Esophagus muscularis mucosa (tissue), 4 donors: ENCODE results near the gene MYO1G. TPM values are rescaled to one million over a fixed set of nuclear protein-coding genes. Genes with fewer than 3 reads are reported as not detected.
"Not testable (repeated sequence)": the region's sequence is repeated elsewhere in the genome, so short reads cannot be mapped to it uniquely, and the experiment has no call there.

Experiments used
- DNase-seq: peaks from one replicate; pipeline ENCODE4 v3.0.0-alpha.2; 2017; ENCODE audit errors: extremely low spot score
- H3K27ac ChIP-seq, 4 donors: fragments of 200-600 bp; sonication (generic); replicated peaks in 1 of 4; 1 replicate in 3 of 4; 2 replicates in 1 of 4; pipeline ENCODE4 v1.5.1; 2016 to 2019; ENCODE audit warnings: mild to moderate bottlenecking in 1 of 4
- H3K27me3 ChIP-seq, 4 donors: fragments of 200-600 bp; sonication (generic); one replicate each; pipeline versions ENCODE4 v1.5.1 to v1.6.0; 2016 to 2019
- H3K36me3 ChIP-seq, 4 donors: fragments of 200-600 bp; sonication (generic); one replicate each; pipeline ENCODE4 v1.5.1; 2016 to 2019
- H3K4me1 ChIP-seq, 4 donors: fragments of 200-600 bp; sonication (generic); one replicate each; pipeline ENCODE4 v1.5.1; 2016 to 2019
- H3K4me3 ChIP-seq, 4 donors: fragments of 200-600 bp; sonication (generic); 1 replicate in 2 of 4; 2 replicates in 2 of 4; pipeline ENCODE4 v1.5.1; 2016 to 2019; ENCODE audit warnings: mild to moderate bottlenecking in 4 of 4, moderate library complexity in 1 of 4
- H3K9me3 ChIP-seq, 4 donors: fragments of 200-600 bp; sonication (generic); 1 replicate in 3 of 4; 2 replicates in 1 of 4; pipeline ENCODE4 v1.5.1; 2016 to 2019
- EP300 ChIP-seq: sonication (generic); formaldehyde crosslinking; IDR thresholded peaks from one replicate; pipeline ENCODE4 v1.6.1; 2017; ENCODE audit warnings: antibody characterized with exemption
- POLR2A ChIP-seq: fragments of 450-650 bp; IDR thresholded peaks from one replicate; pipeline ENCODE4 v1.6.1; 2017; ENCODE audit warnings: antibody characterized with exemption, moderate library complexity, mild to moderate bottlenecking, low read depth
- POLR2AphosphoS5 ChIP-seq, 2 donors: sonication (generic); formaldehyde crosslinking; IDR thresholded peaks; one replicate each; pipeline ENCODE4 v1.6.1; 2017; ENCODE audit warnings: antibody characterized with exemption in 2 of 2
- WGBS: methylation state at CpG from one replicate; pipeline ENCODE4 v1.1.5; 2018; 5-methylcytosine and 5-hydroxymethylcytosine counted together
- intact Hi-C: fragments of 100-400 bp; cut with DNase I; formaldehyde crosslinking; loops from one replicate; pipeline ENCODE4 v1.15.1; 2023
- total RNA-seq, 4 donors: library from RNA; depleted of rRNA; stranded (reverse); fragments of >200 nt; gene quantifications; one replicate each; pipeline versions ENCODE4 v1.1.0 to v1.2.1, GENCODE V29; 2016
- TF ChIP-seq, protein P1 (sequence below), 3 experiments: fragments of 200-600 bp in 2 of 3; fragments of 450-650 bp in 1 of 3; sonication (generic) in 2 of 3; IDR thresholded peaks; one replicate each; pipeline ENCODE4 v1.5.1; 2017 to 2019; ENCODE audit warnings: antibody characterized with exemption in 3 of 3, mild to moderate bottlenecking in 2 of 3, moderate library complexity in 1 of 3

Gene MYO1G
- total RNA-seq, 4 donors from 2014 or later, result 0.78 to 6.8 (median 3.1) TPM

DNA sequence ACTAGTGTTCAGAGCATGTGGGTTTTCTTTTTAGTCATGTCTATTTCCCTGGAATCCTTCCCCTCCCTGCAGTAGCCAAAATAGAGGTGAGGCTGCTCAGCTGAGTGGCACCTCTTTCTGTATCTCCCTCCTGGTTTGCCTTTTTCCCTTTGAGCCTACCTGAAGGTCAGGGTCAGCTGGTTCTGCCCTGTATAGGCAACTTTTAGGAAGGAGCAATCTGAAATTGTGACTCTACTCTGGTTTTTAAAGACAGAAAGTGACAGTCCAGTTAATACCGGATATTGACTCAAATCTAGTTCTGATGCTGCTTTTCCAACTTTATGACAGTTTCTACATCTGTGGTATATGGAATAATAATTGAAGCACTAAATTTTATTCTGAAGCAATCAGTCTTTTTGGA, 47.2 kb upstream of the MYO1G start:
- Histone ChIP-seq H3K27ac (no peak overlapping the region), H3K9me3 (no peaks in the 10 kb centered on the region), H3K4me3 (no peak overlapping the region), H3K36me3 (peaks cover 0 to 23% (median 14%) of the 10 kb centered on the region in 4 donors), H3K27me3 (no peaks in the 10 kb centered on the region), H3K4me1 (peaks cover 0 to 5% (median 0%) of the 10 kb centered on the region in 4 donors)
- 88% methylated on average over 1 of the region's 1 CpG for WGBS
- TF ChIP-seq POLR2AphosphoS5 (IDR thresholded peaks at IDR 0.05) (no peak), POLR2A (no peak), EP300 (no peak)
- TF ChIP-seq, protein P1, sequence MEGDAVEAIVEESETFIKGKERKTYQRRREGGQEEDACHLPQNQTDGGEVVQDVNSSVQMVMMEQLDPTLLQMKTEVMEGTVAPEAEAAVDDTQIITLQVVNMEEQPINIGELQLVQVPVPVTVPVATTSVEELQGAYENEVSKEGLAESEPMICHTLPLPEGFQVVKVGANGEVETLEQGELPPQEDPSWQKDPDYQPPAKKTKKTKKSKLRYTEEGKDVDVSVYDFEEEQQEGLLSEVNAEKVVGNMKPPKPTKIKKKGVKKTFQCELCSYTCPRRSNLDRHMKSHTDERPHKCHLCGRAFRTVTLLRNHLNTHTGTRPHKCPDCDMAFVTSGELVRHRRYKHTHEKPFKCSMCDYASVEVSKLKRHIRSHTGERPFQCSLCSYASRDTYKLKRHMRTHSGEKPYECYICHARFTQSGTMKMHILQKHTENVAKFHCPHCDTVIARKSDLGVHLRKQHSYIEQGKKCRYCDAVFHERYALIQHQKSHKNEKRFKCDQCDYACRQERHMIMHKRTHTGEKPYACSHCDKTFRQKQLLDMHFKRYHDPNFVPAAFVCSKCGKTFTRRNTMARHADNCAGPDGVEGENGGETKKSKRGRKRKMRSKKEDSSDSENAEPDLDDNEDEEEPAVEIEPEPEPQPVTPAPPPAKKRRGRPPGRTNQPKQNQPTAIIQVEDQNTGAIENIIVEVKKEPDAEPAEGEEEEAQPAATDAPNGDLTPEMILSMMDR (IDR thresholded peaks at IDR 0.05), result no peak
- DNase-seq, result no peak
- intact Hi-C loops, result no loop called here

DNA sequence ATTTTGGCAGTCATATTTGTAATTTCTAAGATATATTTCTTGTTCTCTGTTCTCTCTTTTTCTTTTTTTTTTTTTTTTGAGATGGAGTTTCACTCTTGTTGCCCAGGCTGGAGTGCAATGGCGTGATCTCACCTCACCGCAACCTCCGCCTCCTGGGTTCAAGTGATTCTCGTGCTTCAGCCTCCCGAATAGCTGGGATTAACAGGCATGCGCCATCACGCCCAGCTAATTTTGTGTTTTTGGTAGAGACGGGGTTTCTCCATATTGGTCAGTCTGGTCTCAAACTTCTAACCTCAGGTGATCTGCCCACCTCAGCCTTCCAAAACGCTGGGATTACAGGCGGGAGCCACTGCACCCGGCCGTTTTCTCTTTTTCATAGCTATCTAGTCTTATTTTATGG, 46.7 kb upstream of the MYO1G start:
- 95% methylated on average over 12 of the region's 12 CpGs for WGBS
- H3K4me1 ChIP-seq, H3K27ac ChIP-seq, intact Hi-C loops, H3K9me3 ChIP-seq, H3K27me3 ChIP-seq, H3K4me3 ChIP-seq, DNase-seq: not testable (repeated sequence)
- peaks cover 0 to 23% (median 13%) of the 10 kb centered on the region in 4 donors for H3K36me3 ChIP-seq

DNA sequence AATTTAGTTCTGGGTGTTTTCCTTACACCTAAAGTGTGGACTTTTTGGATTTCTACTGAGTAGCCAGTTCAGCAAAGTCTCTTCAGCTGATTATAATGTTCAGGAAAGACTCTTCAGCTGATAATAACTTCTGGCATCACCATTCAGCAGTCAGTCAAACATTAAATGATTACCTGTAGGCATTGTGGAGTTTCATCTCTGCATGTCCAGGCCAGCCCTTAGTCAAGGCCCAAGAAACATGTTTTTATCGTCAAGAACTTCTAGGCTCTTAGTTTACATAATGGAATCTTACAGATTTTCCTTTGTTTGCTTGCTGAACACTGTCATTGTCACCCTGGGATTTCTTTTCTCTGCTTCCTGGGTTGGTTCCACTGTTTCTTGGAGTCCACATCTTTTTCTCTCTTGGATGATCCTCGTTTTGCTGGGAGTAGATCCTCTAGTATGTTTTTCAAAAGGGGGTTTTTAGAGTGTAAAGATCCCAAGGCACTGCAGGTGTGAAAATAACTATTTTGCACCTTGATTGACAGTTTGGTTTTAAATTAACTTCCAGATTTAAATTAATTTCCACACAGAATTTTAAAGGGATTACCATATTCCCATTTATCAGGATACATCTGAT, 45.4 kb upstream of the MYO1G start:
- H3K27ac ChIP-seq, result no peak overlapping the region
- H3K9me3 ChIP-seq, result no peaks in the 10 kb centered on the region
- H3K4me3 ChIP-seq, result no peak overlapping the region
- TF ChIP-seq POLR2AphosphoS5 (IDR thresholded peaks at IDR 0.05), result no peak
- TF ChIP-seq EP300, result no peak
- TF ChIP-seq, protein P1 (IDR thresholded peaks at IDR 0.05), result no peak
- no peak for TF ChIP-seq POLR2A
- intact Hi-C loops, result no loop called here
- no peak for DNase-seq
- WGBS, result 96% methylated on average over 2 of the region's 2 CpGs
- peaks cover 0 to 26% (median 14%) of the 10 kb centered on the region in 4 donors for H3K36me3 ChIP-seq
- H3K4me1 ChIP-seq, result peaks cover 0 to 5% (median 0%) of the 10 kb centered on the region in 4 donors
- no peaks in the 10 kb centered on the region for H3K27me3 ChIP-seq

DNA sequence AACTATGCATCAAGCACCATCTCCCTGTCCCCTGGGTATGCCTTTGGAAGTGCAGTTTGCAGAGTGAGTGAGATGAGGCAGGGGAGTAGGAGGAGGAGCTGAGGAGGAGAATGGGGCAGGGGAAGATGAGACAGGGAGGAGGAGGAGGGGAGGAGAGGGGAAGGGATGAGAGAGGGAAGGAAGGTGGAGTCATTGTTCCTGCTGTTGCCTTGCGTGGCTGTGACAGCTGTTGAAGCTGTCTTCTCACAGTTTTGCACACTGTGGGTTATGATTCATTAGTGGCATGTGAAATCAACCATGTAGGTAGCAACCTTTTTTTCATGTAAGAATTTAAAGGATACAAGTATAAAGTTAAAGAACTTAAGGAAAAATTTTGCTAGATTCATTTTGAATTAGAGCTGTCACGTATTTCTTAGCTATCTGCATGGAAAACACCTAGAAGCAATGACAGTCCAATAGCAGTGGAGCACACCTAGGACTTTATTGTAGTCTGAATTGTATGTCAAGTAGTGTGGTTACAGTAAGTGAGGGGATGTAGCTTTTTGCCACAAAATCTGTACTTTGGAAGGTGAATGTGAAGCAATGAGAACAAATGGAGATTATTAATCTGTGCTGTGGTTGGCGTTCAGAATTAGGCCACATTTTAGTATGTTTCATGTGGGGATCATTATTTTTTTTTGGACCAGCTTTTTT, 42.9 kb upstream of the MYO1G start:
- Histone ChIP-seq H3K4me3 (no peak overlapping the region), H3K27ac (no peak overlapping the region), H3K27me3 (no peaks in the 10 kb centered on the region), H3K9me3 (no peaks in the 10 kb centered on the region), H3K36me3 (peaks cover 0 to 10% (median 5%) of the 10 kb centered on the region in 4 donors), H3K4me1 (no peaks in the 10 kb centered on the region)
- TF ChIP-seq, protein P1 (IDR thresholded peaks at IDR 0.05), result no peak
- TF ChIP-seq EP300, result no peak
- TF ChIP-seq POLR2AphosphoS5 (IDR thresholded peaks at IDR 0.05), result no peak
- TF ChIP-seq POLR2A, result no peak
- WGBS, result 78% methylated on average over 3 of the region's 3 CpGs
- no peak for DNase-seq
- intact Hi-C loops, result no loop called here

DNA sequence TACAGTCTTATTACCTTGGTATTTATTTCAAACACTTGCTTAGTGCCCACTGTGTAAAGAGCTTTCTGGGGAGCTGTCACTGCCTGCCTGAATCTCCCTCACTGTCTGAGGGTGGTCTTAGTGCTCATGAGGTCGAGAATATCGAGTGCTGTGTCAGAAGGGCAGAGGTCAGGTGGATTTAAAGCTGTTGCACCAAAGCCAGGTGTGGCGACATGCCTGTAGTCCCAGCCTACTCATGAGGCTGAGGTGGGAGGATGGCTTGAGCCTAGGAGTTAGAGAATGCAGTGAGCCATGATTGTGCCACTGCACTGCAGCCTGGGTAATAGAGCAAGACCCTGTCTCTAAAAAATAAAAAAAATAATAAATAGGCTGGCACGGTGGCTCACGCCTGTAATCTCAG, 42.1 kb upstream of the MYO1G start:
- WGBS, result 71% methylated on average over 5 of the region's 5 CpGs
- Histone ChIP-seq H3K27me3 (no peaks in the 10 kb centered on the region), H3K4me3 (no peak overlapping the region), H3K36me3 (peaks cover 0 to 9% (median 4%) of the 10 kb centered on the region in 4 donors), H3K9me3 (no peaks in the 10 kb centered on the region), H3K27ac (no peak overlapping the region), H3K4me1 (no peaks in the 10 kb centered on the region)
- no peak for TF ChIP-seq POLR2AphosphoS5 (IDR thresholded peaks at IDR 0.05)
- no peak for DNase-seq
- intact Hi-C loops, result no loop called here
